ENCODE data around the gene PCDH9.

Gene PCDH9

GRCh38 chr13:67224148-67224846 lies 5.8 kb downstream of the PCDH9 start:
- H3K27me3 ChIP-seq (ENCODE audit: insufficient read depth, poor library complexity, severe bottlenecking): peaks cover 23% of the 10 kb centered on the region
- DNase-seq (ENCODE audit: low read depth in 1 of 2, low spot score in 1 of 2): peak; percentile 48 to 71
- no peak overlapping the region for H3K4me3 ChIP-seq (replicated peaks; ENCODE audit: insufficient read depth, low read length)
- TF ChIP-seq GABPA (IDR thresholded peaks at IDR 0.05; ENCODE audit: low read depth) (no peak), POLR2AphosphoS5 (IDR thresholded peaks at IDR 0.05; ENCODE audit: low read depth) (peak; percentile 60; the same call in 1 of the 2 replicates)
- no peak overlapping the region for H3K27ac ChIP-seq (replicated peaks)

DNA sequence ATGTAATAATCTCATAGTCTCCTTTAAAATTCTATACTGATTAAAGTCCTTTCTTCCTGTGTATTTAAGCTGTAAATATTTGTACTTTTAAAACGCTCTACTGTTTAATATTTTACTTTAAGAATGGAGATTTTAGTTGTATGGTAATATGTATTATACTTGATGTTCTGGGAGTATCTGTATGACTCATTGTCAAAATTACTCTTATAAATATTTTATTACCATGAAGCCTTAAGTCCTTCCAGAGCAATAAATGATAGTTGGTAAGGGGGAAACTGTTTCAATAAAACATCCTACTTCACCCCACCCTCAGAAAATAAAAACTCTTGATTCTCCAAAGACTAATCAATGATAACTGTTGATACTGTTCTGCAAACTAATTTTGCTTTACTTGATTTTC lies 6.4 kb downstream of the PCDH9 start:
- H3K27ac ChIP-seq (replicated peaks): no peak overlapping the region
- peaks cover 17% of the 10 kb centered on the region for H3K27me3 ChIP-seq (ENCODE audit: insufficient read depth, poor library complexity, severe bottlenecking)
- TF ChIP-seq POLR2AphosphoS5 (IDR thresholded peaks at IDR 0.05; ENCODE audit: low read depth): no peak
- no peak for TF ChIP-seq REST (IDR thresholded peaks at IDR 0.05; ENCODE audit: insufficient replicate concordance, low read depth)
- TF ChIP-seq GABPA (IDR thresholded peaks at IDR 0.05; ENCODE audit: low read depth): no peak
- TF ChIP-seq, protein P1, sequence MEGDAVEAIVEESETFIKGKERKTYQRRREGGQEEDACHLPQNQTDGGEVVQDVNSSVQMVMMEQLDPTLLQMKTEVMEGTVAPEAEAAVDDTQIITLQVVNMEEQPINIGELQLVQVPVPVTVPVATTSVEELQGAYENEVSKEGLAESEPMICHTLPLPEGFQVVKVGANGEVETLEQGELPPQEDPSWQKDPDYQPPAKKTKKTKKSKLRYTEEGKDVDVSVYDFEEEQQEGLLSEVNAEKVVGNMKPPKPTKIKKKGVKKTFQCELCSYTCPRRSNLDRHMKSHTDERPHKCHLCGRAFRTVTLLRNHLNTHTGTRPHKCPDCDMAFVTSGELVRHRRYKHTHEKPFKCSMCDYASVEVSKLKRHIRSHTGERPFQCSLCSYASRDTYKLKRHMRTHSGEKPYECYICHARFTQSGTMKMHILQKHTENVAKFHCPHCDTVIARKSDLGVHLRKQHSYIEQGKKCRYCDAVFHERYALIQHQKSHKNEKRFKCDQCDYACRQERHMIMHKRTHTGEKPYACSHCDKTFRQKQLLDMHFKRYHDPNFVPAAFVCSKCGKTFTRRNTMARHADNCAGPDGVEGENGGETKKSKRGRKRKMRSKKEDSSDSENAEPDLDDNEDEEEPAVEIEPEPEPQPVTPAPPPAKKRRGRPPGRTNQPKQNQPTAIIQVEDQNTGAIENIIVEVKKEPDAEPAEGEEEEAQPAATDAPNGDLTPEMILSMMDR (IDR thresholded peaks at IDR 0.05; ENCODE audit: insufficient read depth, low read length): no peak
- TF ChIP-seq SPI1 (IDR thresholded peaks at IDR 0.05; ENCODE audit: borderline replicate concordance, low read depth): no peak
- no peak overlapping the region for H3K4me3 ChIP-seq (replicated peaks; ENCODE audit: insufficient read depth, low read length)
- DNase-seq (ENCODE audit: low read depth in 1 of 2, low spot score in 1 of 2): no peak

DNA sequence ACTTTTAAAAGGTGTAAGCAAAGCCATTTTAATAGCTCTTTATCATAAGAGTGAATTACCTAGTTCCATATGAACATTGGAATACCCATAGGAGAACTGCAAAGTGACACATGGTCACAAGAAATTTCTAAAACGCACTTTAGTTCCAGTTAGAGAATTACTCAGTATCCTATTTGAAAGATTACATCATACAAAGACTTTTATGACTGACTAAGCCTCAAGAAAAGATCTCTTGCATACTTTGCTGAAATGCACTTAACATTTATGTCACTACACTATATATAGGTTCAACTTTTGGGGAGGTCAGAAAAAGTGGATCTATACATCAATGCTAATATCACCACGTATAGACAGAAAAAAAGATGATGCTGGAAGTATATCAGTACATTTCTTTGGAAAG lies 7.1 kb downstream of the PCDH9 start:
- Histone ChIP-seq H3K4me3 (replicated peaks; ENCODE audit: insufficient read depth, low read length) (no peak overlapping the region), H3K27me3 (ENCODE audit: insufficient read depth, poor library complexity, severe bottlenecking) (peaks cover 10% of the 10 kb centered on the region), H3K27ac (replicated peaks) (no peak overlapping the region)
- no peak for DNase-seq (ENCODE audit: low read depth in 1 of 2, low spot score in 1 of 2)
- TF ChIP-seq, protein P1 (IDR thresholded peaks at IDR 0.05; ENCODE audit: insufficient read depth, low read length): no peak
- TF ChIP-seq POLR2AphosphoS5 (IDR thresholded peaks at IDR 0.05; ENCODE audit: low read depth) (no peak), GABPA (IDR thresholded peaks at IDR 0.05; ENCODE audit: low read depth) (no peak), REST (IDR thresholded peaks at IDR 0.05; ENCODE audit: insufficient replicate concordance, low read depth) (no peak), SPI1 (IDR thresholded peaks at IDR 0.05; ENCODE audit: borderline replicate concordance, low read depth) (no peak)

GRCh38 chr13:67221630-67222226 lies 8.4 kb downstream of the PCDH9 start:
- no peak for DNase-seq (ENCODE audit: low read depth in 1 of 2, low spot score in 1 of 2)
- no peak overlapping the region for H3K27ac ChIP-seq (replicated peaks)

More at GRCh38 chr13:67221630-67222226, 8.4 kb downstream of the PCDH9 start:
- TF ChIP-seq SPI1 (IDR thresholded peaks at IDR 0.05; ENCODE audit: borderline replicate concordance, low read depth): peak; percentile 22; the same call in 1 of the 2 replicates
- no peak for TF ChIP-seq POLR2AphosphoS5 (IDR thresholded peaks at IDR 0.05; ENCODE audit: low read depth)
- TF ChIP-seq, protein P1 (IDR thresholded peaks at IDR 0.05; ENCODE audit: insufficient read depth, low read length): no peak
- TF ChIP-seq REST (IDR thresholded peaks at IDR 0.05; ENCODE audit: insufficient replicate concordance, low read depth): no peak
- H3K27me3 ChIP-seq (ENCODE audit: insufficient read depth, poor library complexity, severe bottlenecking): peaks cover under 1% of the 10 kb centered on the region
- H3K4me3 ChIP-seq (replicated peaks; ENCODE audit: insufficient read depth, low read length): no peak overlapping the region
